Astrocyte (in vitro differentiated cells and primary cell): ENCODE data around the gene TNPO3.

Experiments
- CTCF ChIP-seq: IDR thresholded peaks from 2 replicates; pipeline ENCODE4 v1.5.1; 2011; ENCODE audit warnings: low read depth, mild to moderate bottlenecking, inconsistent platforms, low read length, moderate library complexity; ENCODE audit not compliant: insufficient read depth
- EZH2 ChIP-seq: IDR thresholded peaks from 2 replicates; pipeline ENCODE4 v1.6.1; 2012; ENCODE audit warnings: mild to moderate bottlenecking, low read length, inconsistent platforms; ENCODE audit not compliant: insufficient read depth

GRCh38 chr7:128986609-128987008, 68.3 kb downstream of the TNPO3 start:
- TF ChIP-seq CTCF (no peak), EZH2 (no peak)
